PFSK-1 (cell line): ENCODE results near the gene LHFPL3.

Source experiments
- FOXP2 ChIP-seq: optimal IDR thresholded peaks from 2 replicates; pipeline ENCODE3; 2011; ENCODE audit warnings: borderline replicate concordance, control low read depth, inconsistent platforms; ENCODE audit not compliant: insufficient read depth; ENCODE audit errors: extremely low read length, extremely low read depth
- POLR2AphosphoS5 ChIP-seq: IDR thresholded peaks from 2 replicates; pipeline ENCODE4 v1.6.1; 2012; ENCODE audit warnings: low read depth, mild to moderate bottlenecking, control low read depth, low read length, moderate library complexity
- REST ChIP-seq, 2 experiments: IDR thresholded peaks; 2 replicates each; pipeline versions ENCODE4 v1.6.1 to v1.8.0; 2011 to 2012; ENCODE audit warnings: low read depth in 2 of 2, low read length in 2 of 2, control low read depth in 1 of 2, inconsistent platforms in 1 of 2, mild to moderate bottlenecking in 1 of 2, moderate library complexity in 1 of 2; ENCODE audit not compliant: insufficient read depth in 1 of 2
- SIN3A ChIP-seq: IDR thresholded peaks from 2 replicates; pipeline ENCODE4 v1.6.1; 2012; ENCODE audit warnings: mild to moderate bottlenecking, low read length, moderate library complexity, borderline replicate concordance; ENCODE audit not compliant: insufficient read depth
- TAF1 ChIP-seq: IDR thresholded peaks from 2 replicates; pipeline ENCODE4 v1.6.1; 2012; ENCODE audit warnings: low read length, control low read depth, borderline replicate concordance; ENCODE audit not compliant: insufficient read depth

Gene LHFPL3

GRCh38 chr7:104790440-104790839 is 462.0 kb downstream of the LHFPL3 start:
- TF ChIP-seq REST (IDR thresholded peaks at IDR 0.05; ENCODE audit: insufficient read depth in 1 of 2, low read depth in 2 of 2, low read length in 2 of 2), result no peak

GRCh38 chr7:104791080-104791479 is 462.7 kb downstream of the LHFPL3 start:
- TF ChIP-seq FOXP2, result no peak

- no peak for TF ChIP-seq REST (IDR thresholded peaks at IDR 0.05; ENCODE audit: insufficient read depth in 1 of 2, low read depth in 2 of 2, low read length in 2 of 2)
- no peak for TF ChIP-seq FOXP2
- TF ChIP-seq SIN3A, result no peak
- no peak for TF ChIP-seq TAF1
- no peak for TF ChIP-seq POLR2AphosphoS5
These were observed 464.7 kb downstream of the LHFPL3 start for GRCh38 chr7:104793066-104793465.

GRCh38 chr7:104794154-104794553 is 465.8 kb downstream of the LHFPL3 start:
- no peak for TF ChIP-seq REST (IDR thresholded peaks at IDR 0.05; ENCODE audit: insufficient read depth in 1 of 2, low read depth in 2 of 2, low read length in 2 of 2)
- TF ChIP-seq FOXP2, result no peak
- TF ChIP-seq SIN3A, result no peak
- TF ChIP-seq POLR2AphosphoS5, result no peak
- no peak for TF ChIP-seq TAF1

- TF ChIP-seq SIN3A (no peak), POLR2AphosphoS5 (no peak), FOXP2 (no peak), TAF1 (no peak), REST (IDR thresholded peaks at IDR 0.05; ENCODE audit: insufficient read depth in 1 of 2, low read depth in 2 of 2, low read length in 2 of 2) (no peak)
These were observed 466.2 kb downstream of the LHFPL3 start for GRCh38 chr7:104794589-104794988.

- no peak for TF ChIP-seq REST (IDR thresholded peaks at IDR 0.05; ENCODE audit: insufficient read depth in 1 of 2, low read depth in 2 of 2, low read length in 2 of 2)
- no peak for TF ChIP-seq FOXP2
- TF ChIP-seq POLR2AphosphoS5, result no peak
- no peak for TF ChIP-seq TAF1
- TF ChIP-seq SIN3A, result no peak
These were observed 466.7 kb downstream of the LHFPL3 start for GRCh38 chr7:104795086-104795485.
